H9 (cell line): ENCODE data around the gene TRAF3IP1. TPM values are rescaled to one million over a fixed set of nuclear protein-coding genes. Genes with fewer than 3 reads are reported as not detected.
A peak's percentile ranks its signal among the peaks of the same experiment; 100 is the strongest.

Experiments used
- DNase-seq: peaks from one replicate; pipeline ENCODE4 v3.0.0-alpha.2; 2017
- H2AFZ ChIP-seq: one replicate; pipeline ENCODE4 v1.6.1; 2013; ENCODE audit warnings: mild to moderate bottlenecking, low read length, control low read depth, moderate library complexity
- H2AK5ac ChIP-seq: 2 replicates; pipeline ENCODE4 v1.6.1; 2013; ENCODE audit warnings: low read length, control low read depth, mixed read lengths; ENCODE audit not compliant: insufficient read length
- H2BK120ac ChIP-seq: one replicate; pipeline ENCODE4 v1.6.1; 2013; ENCODE audit warnings: low read depth, mild to moderate bottlenecking, low read length, control low read depth, inconsistent platforms; ENCODE audit not compliant: poor library complexity, severe bottlenecking
- H2BK12ac ChIP-seq: 2 replicates; pipeline ENCODE4 v1.6.1; 2013; ENCODE audit warnings: low read length, control low read depth, mixed read lengths, low read depth; ENCODE audit not compliant: insufficient read length
- H2BK15ac ChIP-seq: 2 replicates; pipeline ENCODE4 v1.6.1; 2013; ENCODE audit warnings: low read depth, low read length, control low read depth
- H2BK20ac ChIP-seq: one replicate; pipeline ENCODE4 v1.6.1; 2013; ENCODE audit warnings: low read depth, mild to moderate bottlenecking, low read length, control low read depth, inconsistent platforms; ENCODE audit not compliant: poor library complexity, severe bottlenecking
- H2BK5ac ChIP-seq: 2 replicates; pipeline ENCODE4 v1.6.1; 2013; ENCODE audit warnings: low read length, control low read depth, mixed read lengths; ENCODE audit not compliant: insufficient read length
- H3K14ac ChIP-seq: 2 replicates; pipeline ENCODE4 v1.6.1; 2013; ENCODE audit warnings: low read length, control low read depth; ENCODE audit not compliant: insufficient read depth
- H3K18ac ChIP-seq: 2 replicates; pipeline ENCODE4 v1.6.1; 2013; ENCODE audit warnings: low read depth, mild to moderate bottlenecking, mixed read lengths, low read length, control low read depth; ENCODE audit not compliant: insufficient read length
- H3K23ac ChIP-seq: 2 replicates; pipeline ENCODE4 v1.6.1; 2013; ENCODE audit warnings: low read length, control low read depth, mixed read lengths, low read depth; ENCODE audit not compliant: insufficient read length
- H3K23me2 ChIP-seq: 2 replicates; pipeline ENCODE4 v1.6.1; 2013; ENCODE audit warnings: low read depth, mild to moderate bottlenecking, mixed read lengths, low read length, control low read depth; ENCODE audit not compliant: insufficient read length, poor library complexity, severe bottlenecking
- H3K27ac ChIP-seq: 2 replicates; pipeline ENCODE4 v1.5.1; 2013; ENCODE audit warnings: low read length, control low read depth, mixed read lengths, low read depth; ENCODE audit not compliant: insufficient read length
- H3K27me3 ChIP-seq: 2 replicates; pipeline ENCODE4 v1.6.1; 2013; ENCODE audit warnings: low read length, control low read depth, inconsistent platforms; ENCODE audit not compliant: insufficient read depth
- H3K4ac ChIP-seq: 2 replicates; pipeline ENCODE4 v1.6.1; 2013; ENCODE audit warnings: low read depth, mild to moderate bottlenecking, control low read depth, inconsistent platforms, low read length, moderate library complexity
- H3K4me1 ChIP-seq: 2 replicates; pipeline ENCODE4 v1.6.1; 2013; ENCODE audit warnings: low read length, control low read depth, inconsistent platforms; ENCODE audit not compliant: insufficient read depth
- H3K4me2 ChIP-seq: 2 replicates; pipeline ENCODE4 v1.6.1; 2013; ENCODE audit warnings: low read length, control low read depth, mixed read lengths; ENCODE audit not compliant: insufficient read length, insufficient read depth
- H3K56ac ChIP-seq: 2 replicates; pipeline ENCODE4 v1.6.1; 2013; ENCODE audit warnings: low read depth, mild to moderate bottlenecking, mixed read lengths, low read length, control low read depth; ENCODE audit not compliant: insufficient read length
- H3K79me1 ChIP-seq: 2 replicates; pipeline ENCODE4 v1.6.1; 2013; ENCODE audit warnings: low read depth, mild to moderate bottlenecking, moderate library complexity, low read length, control low read depth, inconsistent platforms; ENCODE audit not compliant: insufficient read depth, poor library complexity, severe bottlenecking
- H3K79me2 ChIP-seq: 2 replicates; pipeline ENCODE4 v1.6.1; 2013; ENCODE audit warnings: low read length, control low read depth, inconsistent platforms; ENCODE audit not compliant: insufficient read depth
- H3K9ac ChIP-seq: 2 replicates; pipeline ENCODE4 v1.6.1; 2013; ENCODE audit warnings: low read length, control low read depth, mixed read lengths; ENCODE audit not compliant: insufficient read length; ENCODE audit errors: extremely low read depth
- H3K9me3 ChIP-seq: one replicate; pipeline ENCODE4 v1.6.1; 2013; ENCODE audit warnings: low read depth, low read length, inconsistent platforms; ENCODE audit not compliant: control insufficient read depth
- H3T11ph ChIP-seq: one replicate; pipeline ENCODE4 v1.6.1; 2013; ENCODE audit warnings: mild to moderate bottlenecking, low read length, control low read depth, inconsistent platforms
- H4K20me1 ChIP-seq: one replicate; pipeline ENCODE4 v1.6.1; 2013; ENCODE audit not compliant: control insufficient read depth, insufficient read length, insufficient read depth
- H4K5ac ChIP-seq: 2 replicates; pipeline ENCODE4 v1.6.1; 2013; ENCODE audit warnings: low read depth, mild to moderate bottlenecking, mixed read lengths, low read length, control low read depth; ENCODE audit not compliant: insufficient read length
- H4K8ac ChIP-seq: replicated peaks from 2 replicates; pipeline ENCODE4 v1.6.1; 2013; ENCODE audit warnings: low read length, control low read depth, mixed read lengths, low read depth; ENCODE audit not compliant: insufficient read length
- H4K91ac ChIP-seq: 2 replicates; pipeline ENCODE4 v1.6.1; 2013; ENCODE audit warnings: low read depth, mild to moderate bottlenecking, moderate library complexity, mixed read lengths, low read length, control low read depth; ENCODE audit not compliant: insufficient read length
- H3K27ac Mint-ChIP-seq, 3 experiments: 2 replicates in 2 of 3; 3 replicates in 1 of 3; pipeline ENCODE4 v1.8.0; 2020 to 2021; ENCODE audit warnings: mixed read lengths in 3 of 3, mild to moderate bottlenecking in 1 of 3, moderate library complexity in 1 of 3
- H3K27me3 Mint-ChIP-seq: 2 replicates; pipeline ENCODE4 v1.8.0; 2021; ENCODE audit warnings: low read depth, mild to moderate bottlenecking, moderate library complexity, mixed read lengths
- H3K36me3 Mint-ChIP-seq, 3 experiments: 2 replicates in 2 of 3; 3 replicates in 1 of 3; pipeline ENCODE4 v1.8.0; 2020 to 2021; ENCODE audit warnings: low read depth in 3 of 3, mixed read lengths in 3 of 3; ENCODE audit not compliant: insufficient read depth in 1 of 3
- H3K4me1 Mint-ChIP-seq, 2 experiments: 2 replicates each; pipeline ENCODE4 v1.8.0; 2020; ENCODE audit warnings: mixed read lengths in 2 of 2
- H3K4me3 Mint-ChIP-seq, 2 experiments: 2 replicates in 1 of 2; 3 replicates in 1 of 2; pipeline ENCODE4 v1.8.0; 2020 to 2021; ENCODE audit warnings: mild to moderate bottlenecking in 2 of 2, mixed read lengths in 2 of 2, moderate library complexity in 1 of 2
- H3K9me3 Mint-ChIP-seq, 2 experiments: 2 replicates in 1 of 2; 3 replicates in 1 of 2; pipeline ENCODE4 v1.8.0; 2020; ENCODE audit warnings: mild to moderate bottlenecking in 2 of 2, mixed read lengths in 2 of 2, moderate library complexity in 1 of 2
- WGBS: extraction: QIAGEN DNeasy Blood & Tissue Kit; methylation state at CpG from one replicate; pipeline ENCODE4 v1.1.7; 2013; ENCODE audit warnings: missing lambda C conversion rate, low lambda C conversion rate, mixed read lengths; ENCODE audit not compliant: insufficient read length; ENCODE audit errors: extremely low coverage; 5-methylcytosine and 5-hydroxymethylcytosine counted together
- total RNA-seq: library from RNA; stranded (reverse); gene quantifications from 2 replicates; pipeline ENCODE4 v1.2.1, GENCODE V29; 2021
- TF ChIP-seq, protein P1 (sequence below): fragments of 200-600 bp; sonication (generic); conservative IDR thresholded peaks from 3 replicates; pipeline ENCODE4 v1.8.0; 2021; ENCODE audit warnings: antibody characterized with exemption, mild to moderate bottlenecking

The TRAF3IP1 gene
- total RNA-seq, 1 experiment from 2014 or later = 16.4 TPM

DNA sequence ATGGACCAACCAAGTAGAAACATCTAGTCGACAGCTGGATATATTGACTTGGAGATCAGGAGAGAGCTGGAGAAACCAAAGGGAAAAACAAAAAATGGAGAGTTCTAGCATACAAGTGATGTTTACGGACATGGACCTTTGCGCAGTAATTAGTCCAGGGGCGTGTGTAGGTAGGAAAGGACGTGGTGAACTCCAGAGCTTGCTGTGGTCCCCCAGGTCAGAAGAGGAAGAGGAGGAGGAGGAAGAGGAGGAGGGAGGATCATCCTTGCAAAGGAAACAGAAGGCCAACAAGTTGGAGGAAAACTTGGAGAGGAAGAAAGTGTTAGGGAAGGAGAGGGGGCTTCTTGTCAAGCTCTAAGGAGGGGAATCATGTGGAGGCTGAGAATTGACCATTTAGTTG, 17.5 kb downstream of the TRAF3IP1 start:
- Histone ChIP-seq H4K8ac (no peak overlapping the region), H4K20me1 (no peaks in the 10 kb centered on the region), H4K5ac (no peak overlapping the region), H3K23ac (no peak overlapping the region), H2BK15ac (no peak overlapping the region), H2BK20ac (no peak overlapping the region), H2BK120ac (no peak overlapping the region), H3K56ac (no peak overlapping the region), H3K4me1 (no peaks in the 10 kb centered on the region), H3K4me2 (no peak overlapping the region), H3K9ac (no peak overlapping the region), H4K91ac (no peak overlapping the region), H2BK5ac (no peak overlapping the region), H3K18ac (no peak overlapping the region), H3K79me1 (no peaks in the 10 kb centered on the region), H3K14ac (no peak overlapping the region), H2AFZ (no peak overlapping the region), H3K9me3 (no peaks in the 10 kb centered on the region), H3K79me2 (no peaks in the 10 kb centered on the region), H3K27ac (no peak overlapping the region), H3K27me3 (no peaks in the 10 kb centered on the region), H3K4ac (no peak overlapping the region), H3K23me2 (no peaks in the 10 kb centered on the region), H3T11ph (no peak overlapping the region), H2BK12ac (no peak overlapping the region), H2AK5ac (no peak overlapping the region)
- Mint-ChIP-seq H3K36me3 (peaks cover 0 to 8% (median 0%) of the 10 kb centered on the region in 3 experiments; a peak in 5 of 7 replicates), H3K4me1 (peaks cover 0 to 3% of the 10 kb centered on the region in 2 experiments; a peak in 1 of 4 replicates), H3K27me3 (no peaks in the 10 kb centered on the region), H3K27ac (0 out of 7 replicates have a peak overlapping the region, but pooled peaks of 1 of the 3 experiments have one; percentile 4), H3K4me3 (no peak overlapping the region), H3K9me3 (no peaks in the 10 kb centered on the region)
- no CpG with 5 or more reads among the region's 5 CpGs for WGBS
- TF ChIP-seq, protein P1, sequence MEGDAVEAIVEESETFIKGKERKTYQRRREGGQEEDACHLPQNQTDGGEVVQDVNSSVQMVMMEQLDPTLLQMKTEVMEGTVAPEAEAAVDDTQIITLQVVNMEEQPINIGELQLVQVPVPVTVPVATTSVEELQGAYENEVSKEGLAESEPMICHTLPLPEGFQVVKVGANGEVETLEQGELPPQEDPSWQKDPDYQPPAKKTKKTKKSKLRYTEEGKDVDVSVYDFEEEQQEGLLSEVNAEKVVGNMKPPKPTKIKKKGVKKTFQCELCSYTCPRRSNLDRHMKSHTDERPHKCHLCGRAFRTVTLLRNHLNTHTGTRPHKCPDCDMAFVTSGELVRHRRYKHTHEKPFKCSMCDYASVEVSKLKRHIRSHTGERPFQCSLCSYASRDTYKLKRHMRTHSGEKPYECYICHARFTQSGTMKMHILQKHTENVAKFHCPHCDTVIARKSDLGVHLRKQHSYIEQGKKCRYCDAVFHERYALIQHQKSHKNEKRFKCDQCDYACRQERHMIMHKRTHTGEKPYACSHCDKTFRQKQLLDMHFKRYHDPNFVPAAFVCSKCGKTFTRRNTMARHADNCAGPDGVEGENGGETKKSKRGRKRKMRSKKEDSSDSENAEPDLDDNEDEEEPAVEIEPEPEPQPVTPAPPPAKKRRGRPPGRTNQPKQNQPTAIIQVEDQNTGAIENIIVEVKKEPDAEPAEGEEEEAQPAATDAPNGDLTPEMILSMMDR = no peak
- DNase-seq = no peak
